GM13976 (cell line): ENCODE data around the gene MAP4K4.

Experiments used
- DNase-seq: peaks from one replicate; pipeline ENCODE4 v3.0.0; 2012; ENCODE audit warnings: low spot score
- CTCF ChIP-seq: IDR thresholded peaks from 2 replicates; pipeline ENCODE4 v1.5.1; 2012; ENCODE audit warnings: borderline replicate concordance, mild to moderate bottlenecking; ENCODE audit not compliant: insufficient read depth; ENCODE audit errors: extremely low read depth, missing control alignments, control extremely low read depth
- in situ Hi-C: fragments of 300-500 bp; cut with MboI; formaldehyde crosslinking; loops from one replicate; pipeline ENCODE4 v1.12.0; 2022; ENCODE audit warnings: low sequenced_read_pairs, mixed read lengths, inconsistent platforms; ENCODE audit not compliant: unreplicated experiment

Gene MAP4K4

GRCh38 chr2:101754618-101755017 lies 57.1 kb downstream of the MAP4K4 start:
- in situ Hi-C loops = no loop called here
- no peak for TF ChIP-seq CTCF
- no peak for DNase-seq

GRCh38 chr2:101756266-101756665 lies 58.8 kb downstream of the MAP4K4 start:
- TF ChIP-seq CTCF = no peak
- in situ Hi-C loops = no loop called here
- DNase-seq = no peak

GRCh38 chr2:101758001-101758400 lies 60.5 kb downstream of the MAP4K4 start:
- DNase-seq = no peak
- no peak for TF ChIP-seq CTCF
- in situ Hi-C loops = no loop called here

GRCh38 chr2:101759162-101759561 lies 61.7 kb downstream of the MAP4K4 start:
- TF ChIP-seq CTCF = no peak
- DNase-seq = no peak
- in situ Hi-C loops = no loop called here

GRCh38 chr2:101762451-101763171 lies 65.1 kb downstream of the MAP4K4 start:
- TF ChIP-seq CTCF = no peak
- in situ Hi-C loops = no loop called here
- DNase-seq = no peak

- in situ Hi-C loops = no loop called here
- no peak for DNase-seq
- no peak for TF ChIP-seq CTCF
Measured at GRCh38 chr2:101763496-101764333, 66.2 kb downstream of the MAP4K4 start.
